Stimulated activated CD4-positive, alpha-beta T cell treated with anti-CD3 and anti-CD28 coated beads, Interleukin-15, amount 100 ng/mL, for 48 hours (primary cell): Measurements from ENCODE around the gene HNRNPH1.
"Not testable (repeated sequence)": the region's sequence is repeated elsewhere in the genome, so short reads cannot be mapped to it uniquely, and the experiment has no call there.

Experiments used
- DNase-seq, 2 donors: peaks; one replicate each; pipeline ENCODE4 v3.0.0-alpha.2; 2020; ENCODE audit warnings: low read depth in 2 of 2

The HNRNPH1 gene, protein sequence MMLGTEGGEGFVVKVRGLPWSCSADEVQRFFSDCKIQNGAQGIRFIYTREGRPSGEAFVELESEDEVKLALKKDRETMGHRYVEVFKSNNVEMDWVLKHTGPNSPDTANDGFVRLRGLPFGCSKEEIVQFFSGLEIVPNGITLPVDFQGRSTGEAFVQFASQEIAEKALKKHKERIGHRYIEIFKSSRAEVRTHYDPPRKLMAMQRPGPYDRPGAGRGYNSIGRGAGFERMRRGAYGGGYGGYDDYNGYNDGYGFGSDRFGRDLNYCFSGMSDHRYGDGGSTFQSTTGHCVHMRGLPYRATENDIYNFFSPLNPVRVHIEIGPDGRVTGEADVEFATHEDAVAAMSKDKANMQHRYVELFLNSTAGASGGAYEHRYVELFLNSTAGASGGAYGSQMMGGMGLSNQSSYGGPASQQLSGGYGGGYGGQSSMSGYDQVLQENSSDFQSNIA

DNA sequence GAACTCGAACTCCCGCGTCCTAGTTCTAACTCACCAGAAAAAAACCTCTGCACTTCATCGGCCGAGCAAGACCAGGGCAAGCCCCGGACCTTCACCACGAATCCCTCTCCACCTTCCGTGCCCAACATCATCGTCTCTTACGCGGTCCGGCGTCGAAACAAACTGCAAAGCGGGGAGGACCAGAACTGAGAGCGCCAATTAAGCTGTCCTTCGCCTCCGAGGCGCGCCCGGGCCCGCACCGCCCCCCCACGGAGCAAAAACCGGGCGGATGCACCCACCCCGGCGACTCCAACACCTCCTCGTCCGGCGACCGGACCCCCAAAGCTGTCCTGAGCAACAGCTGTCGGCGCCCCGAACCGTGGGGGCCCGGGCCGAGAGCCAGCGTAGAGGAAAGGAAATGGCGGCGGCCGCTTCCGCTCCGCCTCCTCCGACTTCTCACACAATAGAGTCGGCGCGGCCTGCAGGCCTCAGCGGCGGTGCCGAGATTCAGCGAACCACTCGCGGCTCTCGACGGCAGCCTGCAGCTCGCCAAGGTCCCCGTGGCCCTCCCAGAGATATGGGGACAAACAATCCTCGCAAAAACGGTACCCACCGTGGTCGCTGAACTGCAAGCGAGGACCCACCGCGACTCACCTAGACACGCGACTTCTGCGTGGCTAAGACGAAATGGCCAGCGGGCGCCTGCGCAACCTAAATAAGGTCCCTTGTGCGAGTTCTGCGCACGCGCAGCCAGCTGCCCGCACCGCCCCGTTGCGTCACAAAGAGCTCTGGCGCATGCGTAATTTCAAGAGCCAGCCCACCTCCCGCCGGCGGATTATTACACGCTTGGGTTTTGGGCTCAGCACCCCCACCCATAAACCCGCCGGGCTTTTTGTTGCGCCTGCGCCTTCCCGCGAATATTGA lies at the start of gene HNRNPH1:
HNRNPH1 (minus strand) TSS at position 669 of the 903 bp plus-strand sequence; CDS start at position 131, 538 bp downstream.
- DNase-seq = peak; percentile 95 to 98

DNA sequence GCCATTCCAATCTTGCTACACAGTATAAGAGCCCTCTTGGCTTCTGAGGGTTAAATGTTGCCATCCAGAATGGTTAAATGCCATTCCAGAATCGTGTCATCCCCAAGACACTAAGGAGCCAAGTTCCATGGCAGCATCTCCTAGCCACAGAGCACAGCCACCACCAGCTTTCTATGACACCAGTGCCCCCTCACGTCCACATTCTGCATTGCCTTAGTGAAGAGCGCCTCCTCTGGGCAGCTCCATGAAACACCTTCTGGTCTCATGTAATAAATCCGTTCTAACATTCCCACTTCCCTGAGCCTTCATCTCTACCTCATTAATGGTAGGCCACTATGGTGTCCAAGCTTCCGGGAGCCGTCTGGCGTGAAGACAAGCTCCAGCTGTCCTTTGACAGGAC lies 44.9 kb upstream of the HNRNPH1 start:
- peak in 1 of 2 donors; percentile 38 for DNase-seq

DNA sequence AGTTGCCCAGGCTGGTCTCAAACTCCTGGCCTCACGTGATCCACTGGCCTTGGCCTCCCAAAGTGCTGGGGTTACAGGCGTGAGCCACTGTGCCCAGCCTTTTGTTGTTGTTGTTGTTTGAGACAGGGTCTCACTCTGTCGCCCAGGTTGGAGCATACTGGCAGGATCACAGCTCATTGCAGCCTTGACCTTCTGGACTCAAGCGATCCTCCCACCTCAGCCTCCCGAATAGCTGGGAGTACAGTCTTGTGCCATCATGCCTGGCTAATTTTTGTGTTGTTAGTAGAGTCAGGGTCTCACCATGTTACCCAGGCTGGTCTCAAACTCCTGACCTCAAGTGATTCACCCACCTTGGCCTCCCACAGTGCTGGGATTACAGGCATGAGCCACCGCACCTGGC lies 38.2 kb upstream of the HNRNPH1 start:
- not testable (repeated sequence) for DNase-seq

DNA sequence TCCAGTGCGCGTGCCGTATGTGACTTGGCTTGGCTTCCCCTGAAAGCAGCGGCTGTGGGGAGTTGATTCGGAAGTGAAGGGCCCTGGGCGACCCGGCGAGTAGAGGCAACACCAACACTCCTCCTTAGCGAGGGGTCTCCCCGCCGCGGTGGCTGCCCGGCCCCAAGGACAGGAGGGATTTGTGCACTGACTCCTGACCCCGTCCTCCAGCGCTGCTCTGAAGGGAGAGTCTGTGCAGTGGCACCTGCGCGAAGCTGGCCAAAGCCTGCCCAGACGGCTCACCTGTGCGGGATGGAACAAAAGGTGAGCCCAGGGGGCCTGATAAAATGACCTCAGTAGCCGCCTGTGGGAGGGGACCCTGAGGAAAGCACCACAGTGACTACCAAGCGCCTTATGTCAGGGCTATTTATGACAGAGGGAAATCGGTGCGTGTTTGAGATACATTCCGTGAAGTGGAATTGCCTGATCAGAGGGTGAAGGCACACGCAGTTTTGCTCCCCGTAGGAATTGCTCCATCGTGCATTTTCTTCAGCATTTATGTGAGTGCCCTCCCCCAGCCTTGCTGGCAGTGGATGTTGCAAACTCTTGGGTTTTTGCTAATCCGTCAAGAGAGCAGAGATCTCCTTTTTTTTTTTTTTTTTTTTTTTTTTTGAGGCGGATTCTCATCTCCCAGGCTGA lies 34.8 kb upstream of the HNRNPH1 start:
- DNase-seq = not testable (repeated sequence)

DNA sequence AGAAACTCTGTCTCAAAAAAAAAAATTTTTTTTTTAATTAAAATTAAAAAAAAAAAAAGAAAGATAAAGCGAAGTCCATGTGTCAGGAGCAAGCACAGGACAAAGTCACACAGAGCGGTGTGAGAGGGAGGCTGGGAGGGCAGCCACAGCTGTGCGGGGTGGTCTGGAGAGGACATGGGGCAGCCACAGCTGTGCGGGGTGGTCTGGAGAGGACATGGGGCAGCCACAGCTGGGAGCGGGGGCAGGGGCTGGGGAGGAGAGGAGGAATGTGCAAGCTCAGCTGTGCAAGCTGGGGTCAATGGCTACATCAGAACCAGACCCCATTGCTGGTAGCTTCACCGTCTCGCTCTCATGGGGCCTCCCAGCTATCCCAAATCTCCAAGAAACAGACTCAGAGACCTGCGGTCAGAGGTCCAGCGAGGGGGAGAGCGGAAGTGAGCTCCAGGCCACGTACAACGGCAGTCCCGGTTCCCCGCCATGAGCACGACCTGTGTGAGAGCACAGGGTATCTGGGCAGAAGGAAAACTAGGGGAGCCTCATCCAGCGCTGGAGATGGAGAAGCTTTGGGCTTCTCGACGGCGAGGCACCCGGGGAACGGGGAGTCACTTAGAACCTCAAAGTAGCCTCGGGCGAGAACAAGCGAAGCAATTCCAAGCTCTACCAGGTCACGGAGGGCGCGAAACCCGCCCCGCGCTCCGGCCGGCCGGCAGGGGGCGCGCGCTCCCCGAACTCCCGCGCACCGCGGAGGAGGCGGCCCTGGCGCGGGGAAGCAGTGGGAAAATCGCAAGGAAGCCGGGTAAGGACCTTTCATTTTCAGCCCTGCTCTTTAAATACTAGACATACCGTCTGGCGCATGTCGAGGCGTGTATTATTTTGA lies 34.1 kb upstream of the HNRNPH1 start:
- DNase-seq = not testable (repeated sequence)

DNA sequence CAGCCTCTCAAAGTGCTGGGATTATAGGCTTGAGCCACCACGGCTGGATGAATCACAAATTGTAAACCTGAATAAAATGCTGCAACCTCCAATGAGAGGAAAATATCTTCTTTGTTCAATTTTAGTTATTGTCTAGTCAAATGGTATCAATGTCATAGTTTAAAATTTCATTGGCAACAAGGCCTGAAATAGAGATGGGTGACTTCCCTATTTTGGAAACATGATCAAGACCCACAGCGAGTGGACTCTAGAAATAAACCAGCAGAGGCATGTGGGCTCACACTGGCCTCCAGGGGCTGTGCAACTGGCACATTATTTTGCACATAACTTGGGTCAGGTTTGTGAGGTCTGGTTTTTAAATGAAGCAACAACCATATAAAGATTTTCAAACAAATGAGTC lies 29.7 kb upstream of the HNRNPH1 start:
- DNase-seq = not testable (repeated sequence)

DNA sequence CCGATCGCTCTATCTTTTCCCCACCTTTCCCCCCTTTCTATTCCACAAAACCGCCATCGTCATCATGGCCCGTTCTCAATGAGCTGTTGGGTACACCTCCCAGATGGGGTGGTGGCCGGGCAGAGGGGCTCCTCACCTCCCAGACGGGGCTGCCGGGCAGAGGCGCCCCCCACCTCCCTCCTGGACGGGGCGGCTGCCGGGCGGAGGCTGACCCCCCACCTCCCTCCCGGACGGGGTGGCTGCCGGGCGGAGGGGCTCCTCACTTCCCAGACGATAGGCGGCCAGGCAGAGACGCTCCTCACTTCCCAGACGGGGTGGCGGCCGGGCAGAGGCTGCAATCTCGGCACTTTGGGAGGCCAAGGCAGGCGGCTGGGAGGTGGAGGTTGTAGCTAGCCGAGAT lies 26.8 kb upstream of the HNRNPH1 start:
- not testable (repeated sequence) for DNase-seq

DNA sequence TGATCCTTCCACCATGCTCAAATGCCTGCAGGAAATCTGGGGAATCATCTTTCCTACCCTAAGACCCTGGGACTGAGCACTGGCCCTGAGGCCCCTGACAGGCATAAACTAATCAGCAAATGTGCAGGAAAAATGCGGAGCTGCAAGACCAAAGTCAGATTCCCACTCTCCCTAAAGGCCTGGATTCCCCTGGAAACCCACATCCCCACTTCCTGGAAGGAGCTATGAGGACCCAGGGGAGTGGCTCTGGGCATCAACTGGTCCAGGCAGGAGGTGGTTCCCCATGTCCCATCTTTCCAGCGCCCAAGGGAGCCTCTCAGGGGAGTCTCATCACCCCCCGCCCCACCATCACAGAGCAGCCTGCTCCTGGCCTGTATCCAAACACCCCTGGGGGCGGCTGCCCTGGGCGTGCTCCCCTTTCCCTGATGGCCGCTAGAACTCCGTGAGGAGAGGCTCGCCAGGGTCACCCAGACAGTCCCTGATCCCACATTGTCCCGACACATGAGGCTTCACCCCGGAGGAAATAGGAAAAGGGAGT lies 25.8 kb upstream of the HNRNPH1 start:
- not testable (repeated sequence) for DNase-seq

DNA sequence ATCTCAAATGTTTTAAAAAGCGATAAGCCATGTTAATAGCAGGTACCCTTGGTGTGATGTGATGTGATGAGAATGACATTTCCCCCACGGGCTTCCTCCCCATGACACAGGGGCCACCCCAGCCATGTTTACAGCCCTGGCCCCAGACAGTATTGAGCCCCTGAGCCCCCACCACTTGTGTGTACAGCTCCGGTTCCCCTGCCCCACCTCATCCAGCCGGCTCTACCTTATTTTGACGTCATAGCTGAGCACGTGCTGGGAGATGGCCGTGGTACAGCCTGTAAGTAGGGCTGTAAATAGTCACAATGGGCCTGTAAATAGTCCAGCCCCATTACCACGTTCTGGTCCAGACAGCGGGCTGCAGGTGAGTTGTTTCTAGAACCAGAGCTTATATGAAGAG lies 24.9 kb upstream of the HNRNPH1 start:
- DNase-seq = no peak

DNA sequence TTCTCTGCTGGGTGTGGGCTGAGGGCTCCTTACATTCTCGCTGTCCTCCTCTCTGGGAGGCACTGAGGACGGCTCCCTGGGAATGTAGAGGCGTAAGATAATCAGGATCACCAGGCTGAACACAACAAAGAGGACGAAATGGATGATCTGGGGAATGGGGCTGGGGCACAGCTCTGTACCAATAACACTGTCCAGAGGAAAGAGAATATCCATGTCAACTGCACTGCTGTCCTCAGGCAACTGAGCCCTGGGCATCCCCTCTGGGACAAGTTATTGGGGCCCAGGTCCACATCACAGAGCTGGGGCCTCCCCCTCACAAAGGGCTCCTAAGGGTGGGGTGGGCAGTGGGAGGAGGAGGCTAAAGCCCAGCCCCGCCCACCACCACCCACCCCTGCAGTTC lies 21.3 kb upstream of the HNRNPH1 start:
- DNase-seq = not testable (repeated sequence)

DNA sequence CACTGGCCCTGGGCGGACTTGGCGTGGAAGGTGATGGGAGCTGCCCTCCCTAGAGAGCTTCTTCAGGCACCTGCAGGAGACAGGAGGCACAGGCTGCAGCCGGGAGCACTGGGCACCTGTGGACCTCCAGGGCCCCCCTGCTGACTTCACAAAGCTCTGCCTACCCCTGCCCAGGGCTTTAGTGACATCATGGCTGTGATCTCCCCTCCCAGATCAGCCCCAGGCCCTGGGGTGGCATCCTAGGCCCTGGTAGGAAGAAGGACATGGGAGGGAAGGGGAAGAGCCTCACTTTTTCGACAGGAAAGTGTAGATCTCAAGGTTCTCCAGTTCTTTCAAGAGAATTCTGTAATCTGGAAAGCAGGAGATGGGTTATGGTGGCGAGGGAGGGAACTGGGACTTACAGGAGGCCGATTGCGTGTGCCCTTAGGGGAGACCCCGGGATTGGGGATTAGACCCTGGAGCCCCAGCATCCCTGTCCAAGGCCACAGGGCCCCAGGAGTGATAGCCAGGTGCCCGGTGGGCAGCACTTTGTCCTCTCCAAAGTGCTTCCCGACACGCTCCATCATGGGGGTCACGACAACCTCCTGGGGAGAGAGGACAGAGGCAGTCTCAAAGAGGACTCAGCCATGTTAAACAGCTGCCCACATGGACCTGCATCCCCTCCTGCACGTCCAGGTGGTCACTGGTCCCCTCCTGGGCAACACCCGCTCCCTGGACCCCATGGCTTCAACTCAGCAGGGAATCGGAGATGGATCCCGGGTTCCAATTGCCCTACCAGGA lies 19.9 kb upstream of the HNRNPH1 start:
- not testable (repeated sequence) for DNase-seq

DNA sequence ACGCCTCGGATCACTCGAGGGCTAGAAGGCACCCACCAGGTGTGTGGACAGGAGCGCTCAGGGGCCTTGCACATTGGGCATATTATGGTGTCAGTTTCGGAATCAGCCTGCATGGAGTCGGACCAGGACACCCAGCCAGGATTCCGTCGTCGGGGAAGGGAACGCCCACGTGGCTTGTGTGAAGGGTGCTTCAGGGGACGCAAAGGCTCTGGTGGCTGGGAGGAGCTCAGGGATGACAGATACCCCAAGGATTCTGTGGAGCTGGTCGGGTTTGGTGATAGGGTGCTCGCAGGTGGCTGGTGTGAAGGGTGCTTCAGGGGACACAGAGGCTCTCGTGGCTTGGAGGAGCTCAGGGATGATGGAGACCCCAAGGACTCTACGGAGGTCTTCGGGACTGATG lies 19.2 kb upstream of the HNRNPH1 start:
- DNase-seq = not testable (repeated sequence)

DNA sequence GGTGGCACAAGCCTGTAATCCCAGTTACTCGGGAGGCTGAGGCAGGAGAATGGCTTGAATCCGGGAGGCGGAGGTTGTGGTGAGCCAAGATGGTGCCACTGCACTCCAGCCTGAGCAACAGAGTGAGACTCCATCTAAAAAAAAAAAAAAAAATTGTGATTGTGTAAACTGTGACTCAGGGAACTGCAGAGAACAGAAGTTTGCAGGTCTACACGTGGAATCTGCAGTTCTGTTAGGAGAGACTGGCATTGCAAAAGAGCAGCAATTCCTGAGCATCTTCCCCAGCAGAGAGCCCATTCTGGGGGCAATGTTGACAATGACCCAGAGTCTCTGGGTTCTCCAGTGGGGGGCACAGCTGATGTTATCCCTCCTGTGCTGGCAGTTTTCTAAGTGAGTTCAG lies 18.3 kb upstream of the HNRNPH1 start:
- DNase-seq = not testable (repeated sequence)

DNA sequence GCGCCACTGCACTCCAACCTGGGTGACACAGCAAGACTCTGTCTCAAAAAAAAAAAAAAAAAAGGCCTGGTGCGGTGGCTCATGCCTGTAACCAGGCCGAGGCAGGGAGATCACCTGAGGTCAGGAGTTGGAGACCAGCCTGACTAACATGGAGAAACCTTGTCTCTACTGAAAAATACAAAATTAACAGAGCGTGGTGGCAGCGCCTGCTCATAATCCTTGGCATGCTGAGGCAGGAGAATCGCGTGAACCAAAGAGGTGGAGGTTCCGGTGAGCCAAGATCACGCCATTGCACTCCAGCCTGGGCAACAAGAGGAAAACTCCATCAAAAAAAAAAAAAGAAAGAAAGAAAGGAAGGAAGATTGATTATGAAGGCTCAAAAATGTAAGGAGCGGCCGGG lies 15.8 kb upstream of the HNRNPH1 start:
- not testable (repeated sequence) for DNase-seq

DNA sequence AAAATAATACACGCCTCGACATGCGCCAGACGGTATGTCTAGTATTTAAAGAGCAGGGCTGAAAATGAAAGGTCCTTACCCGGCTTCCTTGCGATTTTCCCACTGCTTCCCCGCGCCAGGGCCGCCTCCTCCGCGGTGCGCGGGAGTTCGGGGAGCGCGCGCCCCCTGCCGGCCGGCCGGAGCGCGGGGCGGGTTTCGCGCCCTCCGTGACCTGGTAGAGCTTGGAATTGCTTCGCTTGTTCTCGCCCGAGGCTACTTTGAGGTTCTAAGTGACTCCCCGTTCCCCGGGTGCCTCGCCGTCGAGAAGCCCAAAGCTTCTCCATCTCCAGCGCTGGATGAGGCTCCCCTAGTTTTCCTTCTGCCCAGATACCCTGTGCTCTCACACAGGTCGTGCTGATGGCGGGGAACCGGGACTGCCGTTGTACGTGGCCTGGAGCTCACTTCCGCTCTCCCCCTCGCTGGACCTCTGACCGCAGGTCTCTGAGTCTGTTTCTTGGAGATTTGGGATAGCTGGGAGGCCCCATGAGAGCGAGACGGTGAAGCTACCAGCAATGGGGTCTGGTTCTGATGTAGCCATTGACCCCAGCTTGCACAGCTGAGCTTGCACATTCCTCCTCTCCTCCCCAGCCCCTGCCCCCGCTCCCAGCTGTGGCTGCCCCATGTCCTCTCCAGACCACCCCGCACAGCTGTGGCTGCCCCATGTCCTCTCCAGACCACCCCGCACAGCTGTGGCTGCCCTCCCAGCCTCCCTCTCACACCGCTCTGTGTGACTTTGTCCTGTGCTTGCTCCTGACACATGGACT lies 11.1 kb upstream of the HNRNPH1 start:
- not testable (repeated sequence) for DNase-seq

DNA sequence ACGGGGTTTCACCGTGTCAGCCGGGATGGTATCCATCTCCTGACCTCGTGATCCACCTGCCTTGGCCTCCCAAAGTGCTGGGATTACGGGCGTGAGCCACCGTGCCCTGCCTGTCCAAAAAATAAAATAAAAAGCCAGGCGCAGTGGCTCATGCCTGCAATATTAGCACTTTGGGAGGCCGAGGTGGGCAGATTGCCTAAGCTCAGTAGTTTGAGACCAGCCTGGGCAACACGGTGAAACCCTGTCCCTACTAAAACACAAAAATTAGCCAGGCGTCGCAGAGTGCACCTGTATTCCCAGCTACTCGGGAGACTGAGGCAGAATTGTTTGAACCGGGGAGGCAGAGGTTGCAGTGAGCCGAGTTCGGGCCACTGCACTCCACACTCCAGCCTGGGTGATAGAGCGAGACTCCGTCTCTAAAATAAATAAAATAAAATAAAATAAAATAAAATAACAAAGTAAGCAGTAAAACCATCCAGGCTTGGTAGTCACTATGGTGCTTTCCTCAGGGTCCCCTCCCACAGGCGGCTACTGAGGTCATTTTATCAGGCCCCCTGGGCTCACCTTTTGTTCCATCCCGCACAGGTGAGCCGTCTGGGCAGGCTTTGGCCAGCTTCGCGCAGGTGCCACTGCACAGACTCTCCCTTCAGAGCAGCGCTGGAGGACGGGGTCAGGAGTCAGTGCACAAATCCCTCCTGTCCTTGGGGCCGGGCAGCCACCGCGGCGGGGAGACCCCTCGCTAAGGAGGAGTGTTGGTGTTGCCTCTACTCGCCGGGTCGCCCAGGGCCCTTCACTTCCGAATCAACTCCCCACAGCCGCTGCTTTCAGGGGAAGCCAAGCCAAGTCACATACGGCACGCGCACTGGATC lies 10.3 kb upstream of the HNRNPH1 start:
- not testable (repeated sequence) for DNase-seq

DNA sequence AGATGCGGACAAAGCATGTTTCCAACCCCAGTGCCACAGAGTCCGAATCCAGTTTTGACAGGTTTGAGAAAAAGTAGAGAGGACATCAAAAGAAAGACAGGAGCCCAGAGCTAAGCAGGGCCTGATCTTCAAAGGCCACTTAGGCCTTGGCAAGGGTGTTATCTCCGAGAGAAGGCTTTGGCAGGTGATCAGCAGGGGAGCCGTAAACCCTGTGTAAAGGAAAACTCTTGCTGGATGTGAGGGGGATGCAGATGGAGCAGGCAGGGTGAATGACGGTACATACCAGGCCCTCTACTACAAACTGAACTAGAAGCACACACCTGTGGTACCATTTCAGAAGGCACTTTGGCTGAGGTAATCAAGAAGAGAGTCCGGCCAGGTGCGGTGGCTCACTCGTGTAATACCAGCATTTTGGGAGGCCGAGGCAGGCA lies 1.4 kb upstream of the HNRNPH1 start:
- no peak for DNase-seq
